HL-60 (cell line): ENCODE results near the gene UTP4.

Experiments
- DNase-seq, 2 experiments: peaks; one replicate each; pipeline ENCODE4 v3.0.0-alpha.2; 2010 to 2020; ENCODE audit warnings: low read depth in 1 of 2, low spot score in 1 of 2
- H3K27ac ChIP-seq: fragments of 250-450 bp; sonication (Bioruptor Pico); replicated peaks from 2 replicates; pipeline ENCODE4 v1.5.1; 2020; ENCODE audit warnings: mild to moderate bottlenecking, moderate library complexity
- H3K27me3 ChIP-seq: fragments of 250-450 bp; sonication (Bioruptor Pico); 2 replicates; pipeline ENCODE4 v1.5.1; 2021; ENCODE audit warnings: mild to moderate bottlenecking, moderate library complexity; ENCODE audit not compliant: insufficient read depth, poor library complexity, severe bottlenecking
- H3K4me3 ChIP-seq: replicated peaks from 2 replicates; pipeline ENCODE4 v1.5.1; 2011; ENCODE audit warnings: mild to moderate bottlenecking, control low read depth, low read length; ENCODE audit not compliant: insufficient read depth
- GABPA ChIP-seq: IDR thresholded peaks from 2 replicates; pipeline ENCODE4 v1.6.1; 2012; ENCODE audit warnings: low read depth
- POLR2AphosphoS5 ChIP-seq: IDR thresholded peaks from 2 replicates; pipeline ENCODE4 v1.6.1; 2012; ENCODE audit warnings: low read depth
- SPI1 ChIP-seq: IDR thresholded peaks from 2 replicates; pipeline ENCODE4 v1.6.1; 2012; ENCODE audit warnings: low read depth, mild to moderate bottlenecking, borderline replicate concordance
- TF ChIP-seq, protein P1 (sequence below): IDR thresholded peaks from 2 replicates; pipeline ENCODE4 v1.6.1; 2012; ENCODE audit warnings: low read depth; ENCODE audit not compliant: insufficient replicate concordance
- TF ChIP-seq, protein P2 (sequence below): IDR thresholded peaks from one replicate; pipeline ENCODE4 v1.5.1; 2011; ENCODE audit warnings: low read length, control low read depth, inconsistent platforms; ENCODE audit not compliant: insufficient read depth

The UTP4 gene

DNA sequence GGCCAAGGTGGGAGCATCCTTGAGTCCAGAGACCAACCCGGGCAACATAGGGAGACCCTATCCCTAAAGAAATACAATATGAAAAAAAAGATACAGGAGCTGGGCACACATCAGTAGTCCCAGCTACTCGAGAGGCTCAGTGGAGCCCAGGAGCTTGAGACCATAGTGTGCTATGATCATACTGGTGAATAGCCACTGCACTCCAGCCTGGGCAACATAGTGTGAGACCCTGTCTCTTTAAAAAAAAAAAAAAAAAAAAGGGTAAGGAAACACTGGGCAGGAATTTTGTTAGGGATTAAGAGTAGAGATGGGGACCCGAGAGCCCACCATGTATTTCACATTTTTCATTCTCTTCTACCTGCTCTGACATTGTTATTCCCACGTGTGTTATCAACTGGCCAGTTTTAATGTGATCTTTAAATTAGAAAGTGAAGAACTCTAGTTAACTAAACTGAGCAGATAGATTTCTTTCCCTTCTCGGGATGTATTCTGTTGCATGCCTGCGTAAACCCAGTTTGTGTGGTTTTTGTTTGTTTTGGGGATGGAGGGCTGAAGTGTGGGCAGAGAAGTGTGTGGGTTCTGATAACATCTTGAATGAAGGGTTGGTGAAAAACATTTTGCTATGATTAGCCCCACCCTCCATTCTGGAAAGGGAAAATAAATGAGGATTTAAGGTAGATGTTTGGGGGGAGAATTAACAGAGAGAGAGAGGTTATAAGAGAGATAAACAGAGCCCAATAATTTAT, 37.3 kb downstream of the UTP4 start:
- H3K4me3 ChIP-seq, result no peak overlapping the region
- TF ChIP-seq GABPA, result no peak
- TF ChIP-seq, protein P1, sequence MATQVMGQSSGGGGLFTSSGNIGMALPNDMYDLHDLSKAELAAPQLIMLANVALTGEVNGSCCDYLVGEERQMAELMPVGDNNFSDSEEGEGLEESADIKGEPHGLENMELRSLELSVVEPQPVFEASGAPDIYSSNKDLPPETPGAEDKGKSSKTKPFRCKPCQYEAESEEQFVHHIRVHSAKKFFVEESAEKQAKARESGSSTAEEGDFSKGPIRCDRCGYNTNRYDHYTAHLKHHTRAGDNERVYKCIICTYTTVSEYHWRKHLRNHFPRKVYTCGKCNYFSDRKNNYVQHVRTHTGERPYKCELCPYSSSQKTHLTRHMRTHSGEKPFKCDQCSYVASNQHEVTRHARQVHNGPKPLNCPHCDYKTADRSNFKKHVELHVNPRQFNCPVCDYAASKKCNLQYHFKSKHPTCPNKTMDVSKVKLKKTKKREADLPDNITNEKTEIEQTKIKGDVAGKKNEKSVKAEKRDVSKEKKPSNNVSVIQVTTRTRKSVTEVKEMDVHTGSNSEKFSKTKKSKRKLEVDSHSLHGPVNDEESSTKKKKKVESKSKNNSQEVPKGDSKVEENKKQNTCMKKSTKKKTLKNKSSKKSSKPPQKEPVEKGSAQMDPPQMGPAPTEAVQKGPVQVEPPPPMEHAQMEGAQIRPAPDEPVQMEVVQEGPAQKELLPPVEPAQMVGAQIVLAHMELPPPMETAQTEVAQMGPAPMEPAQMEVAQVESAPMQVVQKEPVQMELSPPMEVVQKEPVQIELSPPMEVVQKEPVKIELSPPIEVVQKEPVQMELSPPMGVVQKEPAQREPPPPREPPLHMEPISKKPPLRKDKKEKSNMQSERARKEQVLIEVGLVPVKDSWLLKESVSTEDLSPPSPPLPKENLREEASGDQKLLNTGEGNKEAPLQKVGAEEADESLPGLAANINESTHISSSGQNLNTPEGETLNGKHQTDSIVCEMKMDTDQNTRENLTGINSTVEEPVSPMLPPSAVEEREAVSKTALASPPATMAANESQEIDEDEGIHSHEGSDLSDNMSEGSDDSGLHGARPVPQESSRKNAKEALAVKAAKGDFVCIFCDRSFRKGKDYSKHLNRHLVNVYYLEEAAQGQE, result no peak
- TF ChIP-seq POLR2AphosphoS5, result no peak
- TF ChIP-seq, protein P2, sequence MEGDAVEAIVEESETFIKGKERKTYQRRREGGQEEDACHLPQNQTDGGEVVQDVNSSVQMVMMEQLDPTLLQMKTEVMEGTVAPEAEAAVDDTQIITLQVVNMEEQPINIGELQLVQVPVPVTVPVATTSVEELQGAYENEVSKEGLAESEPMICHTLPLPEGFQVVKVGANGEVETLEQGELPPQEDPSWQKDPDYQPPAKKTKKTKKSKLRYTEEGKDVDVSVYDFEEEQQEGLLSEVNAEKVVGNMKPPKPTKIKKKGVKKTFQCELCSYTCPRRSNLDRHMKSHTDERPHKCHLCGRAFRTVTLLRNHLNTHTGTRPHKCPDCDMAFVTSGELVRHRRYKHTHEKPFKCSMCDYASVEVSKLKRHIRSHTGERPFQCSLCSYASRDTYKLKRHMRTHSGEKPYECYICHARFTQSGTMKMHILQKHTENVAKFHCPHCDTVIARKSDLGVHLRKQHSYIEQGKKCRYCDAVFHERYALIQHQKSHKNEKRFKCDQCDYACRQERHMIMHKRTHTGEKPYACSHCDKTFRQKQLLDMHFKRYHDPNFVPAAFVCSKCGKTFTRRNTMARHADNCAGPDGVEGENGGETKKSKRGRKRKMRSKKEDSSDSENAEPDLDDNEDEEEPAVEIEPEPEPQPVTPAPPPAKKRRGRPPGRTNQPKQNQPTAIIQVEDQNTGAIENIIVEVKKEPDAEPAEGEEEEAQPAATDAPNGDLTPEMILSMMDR, result no peak
- TF ChIP-seq SPI1, result no peak
- H3K27ac ChIP-seq, result no peak overlapping the region
- no peaks in the 10 kb centered on the region for H3K27me3 ChIP-seq
- no peak for DNase-seq

DNA sequence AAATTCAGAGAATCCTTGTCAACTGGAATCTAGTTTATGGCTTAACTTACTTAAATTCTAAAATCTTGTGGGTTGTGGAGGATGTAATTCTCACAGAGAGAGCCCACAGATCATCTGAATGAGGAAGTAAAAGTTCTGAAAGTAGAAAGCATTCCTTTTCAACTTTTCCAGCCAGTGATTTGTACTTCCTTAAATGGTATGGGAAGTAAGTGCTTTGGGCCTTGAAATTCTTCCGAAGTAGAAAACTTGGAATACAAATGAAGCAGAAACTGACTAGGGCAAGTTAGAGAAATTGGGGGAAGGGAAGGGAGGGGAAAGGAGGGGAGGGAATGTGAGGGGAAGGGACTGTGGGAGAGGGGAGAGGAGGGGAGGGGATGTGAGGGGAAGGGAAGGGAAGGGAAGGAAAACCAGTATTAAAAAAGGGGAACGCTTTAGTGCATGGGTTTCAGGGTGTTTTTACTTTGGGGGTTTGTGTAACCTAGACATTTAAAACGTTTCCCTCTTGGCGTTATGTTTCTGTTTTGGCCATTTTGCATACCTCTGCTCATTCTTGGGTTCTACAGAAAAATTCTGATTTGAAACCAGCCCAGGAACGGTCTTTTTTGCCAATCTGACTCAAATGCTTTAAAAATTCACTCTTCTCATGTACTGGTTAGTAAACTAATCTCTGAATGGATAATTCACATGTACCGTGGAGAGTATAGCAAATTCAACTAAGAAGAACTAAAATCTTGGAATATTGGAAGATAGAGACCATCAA, 39.1 kb downstream of the UTP4 start:
- H3K27ac ChIP-seq, result no peak overlapping the region
- H3K27me3 ChIP-seq, result no peaks in the 10 kb centered on the region
- no peak for DNase-seq
- TF ChIP-seq, protein P2, result no peak
- TF ChIP-seq POLR2AphosphoS5, result no peak
- no peak for TF ChIP-seq GABPA
- no peak for TF ChIP-seq SPI1
- TF ChIP-seq, protein P1, result no peak
- no peak overlapping the region for H3K4me3 ChIP-seq

DNA sequence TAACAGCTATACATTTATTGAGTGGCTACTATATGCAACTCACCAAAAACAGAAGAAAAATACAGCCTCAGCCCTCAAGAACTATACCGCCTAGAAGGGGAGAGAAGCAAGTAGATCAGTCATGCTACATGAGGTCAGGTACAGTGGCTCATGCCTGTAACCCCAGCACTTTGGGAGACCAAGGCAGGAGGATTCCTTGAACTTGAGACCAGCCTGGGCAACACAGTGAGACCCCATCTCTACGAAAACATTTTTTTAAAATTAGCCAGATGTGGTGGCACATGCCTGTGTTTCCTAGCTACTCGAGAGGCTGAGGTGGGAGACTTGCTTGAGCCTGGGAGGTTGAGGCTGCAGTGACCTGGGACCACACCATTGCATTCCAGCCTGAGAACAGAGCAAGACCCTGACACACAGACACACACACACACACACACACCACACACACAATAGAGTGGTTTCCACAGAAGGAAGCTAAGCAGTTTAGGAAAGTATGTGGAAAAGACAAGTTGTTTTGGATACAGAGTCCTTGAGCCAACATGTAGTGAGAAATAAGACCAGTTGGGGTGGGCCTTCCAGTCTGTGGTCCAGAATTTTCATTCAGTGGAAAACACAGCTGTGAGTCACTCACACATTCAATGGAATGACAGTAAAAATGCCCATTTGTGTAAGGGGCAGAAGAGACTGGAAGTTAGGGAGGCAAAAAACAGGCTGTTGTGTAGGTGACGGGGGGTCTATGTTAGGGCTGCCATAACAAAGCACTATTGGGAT, 43.8 kb downstream of the UTP4 start:
- no peak for TF ChIP-seq GABPA
- no peak for TF ChIP-seq POLR2AphosphoS5
- TF ChIP-seq, protein P1, result no peak
- TF ChIP-seq SPI1, result no peak
- TF ChIP-seq, protein P2, result no peak
- DNase-seq, result no peak
- no peak overlapping the region for H3K27ac ChIP-seq

More for the DNA sequence above, 43.8 kb downstream of the UTP4 start:
- Histone ChIP-seq H3K4me3 (no peak overlapping the region), H3K27me3 (no peaks in the 10 kb centered on the region)
